ENCODE results near the gene MAPKAPK5.

- TF ChIP-seq CTCF (conservative IDR thresholded peaks at IDR 0.05; ENCODE audit: low read length) (no peak), EZH2phosphoT487 (IDR thresholded peaks at IDR 0.05; ENCODE audit: borderline replicate concordance) (no peak)
Observed at GRCh38 chr12:111926631-111927030, 84.6 kb downstream of the MAPKAPK5 start.

Data from Loucy (cell line).